Inferior parietal cortex (tissue), 1 donor: ENCODE measurements around the gene PXT1.
"Not testable (repeated sequence)": the region's sequence is repeated elsewhere in the genome, so short reads cannot be mapped to it uniquely, and the experiment has no call there.

Experiments
- DNase-seq: peaks from one replicate; pipeline ENCODE4 v3.0.0-alpha.2; 2016; ENCODE audit errors: extremely low spot score

Gene PXT1

GRCh38 chr6:36368921-36369865, 73.5 kb downstream of the PXT1 start:
- DNase-seq: no peak

GRCh38 chr6:36368421-36368820, 74.2 kb downstream of the PXT1 start:
- no peak for DNase-seq

- DNase-seq: no peak
These were observed 74.9 kb downstream of the PXT1 start for GRCh38 chr6:36367743-36368142.

GRCh38 chr6:36364669-36365479, 77.8 kb downstream of the PXT1 start:
- DNase-seq: no peak

- not testable (repeated sequence) for DNase-seq
These were observed 78.5 kb downstream of the PXT1 start for GRCh38 chr6:36364061-36364635.

- DNase-seq: not testable (repeated sequence)
These were observed 79.3 kb downstream of the PXT1 start for GRCh38 chr6:36363371-36363752.

- DNase-seq: no peak
These were observed 79.9 kb downstream of the PXT1 start for GRCh38 chr6:36362551-36363370.

GRCh38 chr6:36361071-36361470, 81.6 kb downstream of the PXT1 start:
- DNase-seq: no peak

GRCh38 chr6:36360241-36361054, 82.2 kb downstream of the PXT1 start:
- DNase-seq: peak; percentile 94

- peak; percentile 66 for DNase-seq
These were observed 84.3 kb downstream of the PXT1 start for GRCh38 chr6:36358226-36358915.

GRCh38 chr6:36357872-36358225, 84.8 kb downstream of the PXT1 start:
- DNase-seq: no peak

- DNase-seq: no peak
These were observed 86.8 kb downstream of the PXT1 start for GRCh38 chr6:36355819-36356218.

GRCh38 chr6:36353411-36353915, 89.2 kb downstream of the PXT1 start:
- no peak for DNase-seq

- DNase-seq: no peak
These were observed 90.0 kb downstream of the PXT1 start for GRCh38 chr6:36352477-36353157.

GRCh38 chr6:36350681-36351571, 91.7 kb downstream of the PXT1 start:
- no peak for DNase-seq

GRCh38 chr6:36350082-36350481, 92.6 kb downstream of the PXT1 start:
- DNase-seq: no peak

GRCh38 chr6:36349240-36349639, 93.4 kb downstream of the PXT1 start:
- DNase-seq: no peak

GRCh38 chr6:36347621-36348020, 95.0 kb downstream of the PXT1 start:
- DNase-seq: no peak
